Central memory CD8-positive, alpha-beta T cell (primary cell): ENCODE results near the gene SLC35F4.

Experiments
- ATAC-seq: fragments of 150-1000 bp; cut with Tn5 transposase; replicated peaks from 2 replicates; pipeline ENCODE4 v1.10.0; 2022; ENCODE audit warnings: mild to moderate bottlenecking, moderate FRiP score, moderate number of reproducible peaks; ENCODE audit not compliant: poor library complexity, severe bottlenecking; ENCODE audit errors: extremely low read depth
- DNase-seq, 2 donors: peaks; one replicate each; pipeline ENCODE4 v3.0.0; 2021; ENCODE audit warnings: low spot score in 2 of 2
- H3K27ac Mint-ChIP-seq: one replicate; pipeline ENCODE4 v1.8.0; 2022; ENCODE audit warnings: low read depth, mild to moderate bottlenecking, moderate library complexity, mixed read lengths
- H3K27me3 Mint-ChIP-seq: one replicate; pipeline ENCODE4 v1.8.0; 2022; ENCODE audit warnings: mixed read lengths
- H3K36me3 Mint-ChIP-seq: one replicate; pipeline ENCODE4 v1.8.0; 2022; ENCODE audit warnings: mild to moderate bottlenecking, moderate library complexity, mixed read lengths; ENCODE audit not compliant: insufficient read depth
- H3K4me1 Mint-ChIP-seq: one replicate; pipeline ENCODE4 v1.8.0; 2022; ENCODE audit warnings: mixed read lengths
- H3K4me3 Mint-ChIP-seq: one replicate; pipeline ENCODE4 v1.8.0; 2022; ENCODE audit warnings: mild to moderate bottlenecking, moderate library complexity, mixed read lengths
- H3K9me3 Mint-ChIP-seq: one replicate; pipeline ENCODE4 v1.8.0; 2022; ENCODE audit warnings: mixed read lengths

SLC35F4 gene

DNA sequence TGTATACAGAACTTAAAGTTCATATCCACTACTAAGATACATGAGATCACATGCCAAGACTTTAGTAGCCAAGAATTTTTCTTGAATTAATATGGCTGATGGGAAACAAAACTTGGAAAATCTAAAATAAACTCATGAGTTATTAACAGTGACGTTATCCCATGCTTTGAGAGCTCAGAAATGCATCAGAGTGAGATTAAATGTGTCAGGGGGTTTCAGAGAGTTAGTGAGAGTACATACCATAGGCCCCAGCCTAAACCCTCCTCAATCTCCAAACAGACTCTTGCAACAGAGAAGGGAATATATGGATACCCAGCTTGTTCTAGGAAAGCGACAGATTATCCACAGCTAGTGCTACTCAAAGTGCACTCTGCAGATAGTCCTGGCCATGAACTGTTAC lies 19.3 kb downstream of the SLC35F4 start:
- Mint-ChIP-seq H3K27me3 (no peaks in the 10 kb centered on the region), H3K9me3 (no peaks in the 10 kb centered on the region), H3K4me1 (no peaks in the 10 kb centered on the region), H3K4me3 (no peak overlapping the region), H3K36me3 (no peaks in the 10 kb centered on the region), H3K27ac (no peak overlapping the region)
- no peak for DNase-seq
- ATAC-seq: no peak

DNA sequence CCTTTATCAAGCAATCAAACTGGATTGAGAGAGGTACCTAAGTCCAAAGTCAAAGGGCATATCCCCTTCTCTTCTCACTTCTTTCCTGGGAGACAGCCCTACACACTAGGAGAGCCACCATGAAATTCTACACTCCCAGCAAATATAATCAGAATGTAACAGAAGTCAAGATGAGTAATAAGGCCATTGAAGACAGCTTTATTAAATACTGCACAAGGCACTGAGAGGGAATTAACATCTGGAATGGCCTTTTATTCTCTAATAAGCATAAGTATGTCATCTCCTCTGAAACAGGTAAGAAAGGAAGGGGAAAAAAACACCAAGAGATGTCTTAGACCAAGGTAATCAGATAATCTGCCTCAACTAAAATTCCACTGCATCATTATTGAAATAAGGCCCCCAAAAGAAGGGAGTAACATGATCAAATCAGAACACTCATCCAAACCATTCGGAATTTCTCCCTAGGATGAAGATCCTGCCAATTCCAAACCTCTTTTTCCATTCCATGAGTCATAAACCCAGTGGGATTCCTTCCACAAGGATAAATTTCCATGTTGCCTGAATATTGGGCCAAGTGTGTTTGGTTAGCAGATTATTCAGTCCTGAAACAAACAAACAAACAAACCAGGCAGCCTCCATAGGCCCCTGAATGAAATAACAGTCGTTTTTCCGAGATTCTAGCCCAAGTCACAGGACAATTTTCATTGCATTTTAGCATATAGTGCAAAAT lies 19.9 kb downstream of the SLC35F4 start:
- H3K9me3 Mint-ChIP-seq: no peaks in the 10 kb centered on the region
- H3K27me3 Mint-ChIP-seq: no peaks in the 10 kb centered on the region
- no peak overlapping the region for H3K27ac Mint-ChIP-seq
- no peak for ATAC-seq
- H3K4me1 Mint-ChIP-seq: no peaks in the 10 kb centered on the region
- no peak overlapping the region for H3K4me3 Mint-ChIP-seq
- DNase-seq: no peak
- H3K36me3 Mint-ChIP-seq: no peaks in the 10 kb centered on the region

DNA sequence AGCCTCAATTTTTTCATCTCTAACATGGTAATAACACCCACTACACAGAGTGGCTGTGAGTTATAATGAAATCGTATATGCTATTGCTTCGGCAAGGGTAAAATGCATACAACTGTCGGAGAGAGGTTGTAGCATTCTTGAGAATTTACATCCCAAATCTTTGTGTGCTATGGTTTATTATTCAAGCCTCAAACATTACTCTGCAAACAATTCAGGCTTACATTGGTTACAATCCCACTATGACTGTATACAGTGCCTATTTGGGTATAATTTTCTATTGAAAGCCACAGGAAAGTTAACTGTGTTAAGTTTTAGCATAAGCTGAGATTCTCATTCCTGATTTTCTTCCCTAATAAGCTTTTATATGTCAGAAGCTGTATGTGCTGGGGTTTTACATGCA lies 20.6 kb downstream of the SLC35F4 start:
- ATAC-seq: no peak
- no peak for DNase-seq

DNA sequence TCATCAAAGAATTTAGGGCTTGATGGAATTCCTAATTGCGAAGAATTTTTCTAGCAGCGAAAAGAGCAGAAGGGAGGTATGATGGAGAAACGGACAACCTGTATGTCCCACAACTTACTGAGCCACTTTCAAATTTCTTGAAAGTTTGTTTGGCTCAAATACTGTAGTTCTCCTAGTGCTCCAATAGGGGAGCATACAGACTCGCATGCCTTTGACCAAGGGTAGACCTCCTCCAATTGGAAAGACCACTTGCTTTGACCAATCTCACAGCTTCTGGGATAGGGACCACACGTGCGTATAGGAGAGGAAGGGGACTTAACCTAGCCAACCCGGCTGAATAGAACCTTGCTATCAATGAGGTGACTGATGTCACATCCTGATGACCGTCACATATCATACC lies 28.6 kb downstream of the SLC35F4 start:
- no peak for DNase-seq
- H3K36me3 Mint-ChIP-seq: no peaks in the 10 kb centered on the region
- no peak overlapping the region for H3K4me3 Mint-ChIP-seq
- no peaks in the 10 kb centered on the region for H3K4me1 Mint-ChIP-seq
- peaks cover 9% of the 10 kb centered on the region for H3K27me3 Mint-ChIP-seq
- ATAC-seq: no peak
- no peak overlapping the region for H3K27ac Mint-ChIP-seq
- peaks cover 5% of the 10 kb centered on the region for H3K9me3 Mint-ChIP-seq

More for the DNA sequence above, 20.6 kb downstream of the SLC35F4 start:
- H3K4me3 Mint-ChIP-seq: no peak overlapping the region
- H3K36me3 Mint-ChIP-seq: no peaks in the 10 kb centered on the region
- H3K4me1 Mint-ChIP-seq: no peaks in the 10 kb centered on the region
- no peaks in the 10 kb centered on the region for H3K9me3 Mint-ChIP-seq
- no peak overlapping the region for H3K27ac Mint-ChIP-seq
- no peaks in the 10 kb centered on the region for H3K27me3 Mint-ChIP-seq

DNA sequence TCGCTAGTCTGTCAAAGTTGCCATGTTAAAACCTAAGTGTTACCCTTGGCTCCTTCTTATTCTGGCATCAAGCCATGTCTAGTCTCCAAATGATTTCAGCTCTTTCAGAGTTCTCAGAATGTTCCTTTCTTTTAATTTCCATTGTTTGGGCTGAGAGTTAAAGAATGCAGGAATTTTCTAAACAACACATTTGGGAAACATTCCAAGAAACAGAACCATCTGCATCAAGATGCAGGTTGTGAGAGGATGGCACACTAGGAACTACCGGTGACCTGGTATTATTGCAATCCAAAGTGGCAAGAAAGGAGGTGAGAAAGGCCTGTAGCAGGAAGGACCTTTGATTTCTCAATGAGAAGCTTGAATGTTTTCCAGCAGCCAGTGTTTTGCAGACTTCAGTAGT lies 30.1 kb downstream of the SLC35F4 start:
- Mint-ChIP-seq H3K27ac (no peak overlapping the region), H3K4me3 (no peak overlapping the region), H3K4me1 (no peaks in the 10 kb centered on the region), H3K36me3 (no peaks in the 10 kb centered on the region), H3K9me3 (peaks cover 5% of the 10 kb centered on the region), H3K27me3 (peaks cover 9% of the 10 kb centered on the region)
- no peak for ATAC-seq
- no peak for DNase-seq

DNA sequence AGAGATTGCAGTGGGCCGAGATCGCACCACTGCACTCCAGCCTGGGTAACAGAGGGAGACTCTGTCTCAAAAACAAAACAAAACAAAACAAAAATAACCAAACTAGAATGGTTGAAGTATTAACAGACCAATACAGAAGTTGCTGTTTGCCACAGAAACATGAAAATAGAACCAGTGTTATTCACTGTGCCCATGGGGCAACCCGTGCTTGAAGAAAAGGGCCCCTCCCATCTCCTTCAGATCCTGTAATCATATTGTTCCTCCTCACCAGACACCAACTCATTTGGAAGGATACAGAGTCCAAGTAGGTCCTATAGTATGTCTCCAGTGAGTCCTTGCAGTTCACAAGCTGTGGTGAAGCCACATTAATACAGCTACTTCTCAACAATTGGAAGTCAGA lies 30.9 kb downstream of the SLC35F4 start:
- no peak for ATAC-seq
- Mint-ChIP-seq H3K4me1 (no peaks in the 10 kb centered on the region), H3K36me3 (no peaks in the 10 kb centered on the region), H3K9me3 (peaks cover 5% of the 10 kb centered on the region), H3K27ac (no peak overlapping the region), H3K27me3 (peaks cover 9% of the 10 kb centered on the region), H3K4me3 (no peak overlapping the region)
- DNase-seq: no peak

DNA sequence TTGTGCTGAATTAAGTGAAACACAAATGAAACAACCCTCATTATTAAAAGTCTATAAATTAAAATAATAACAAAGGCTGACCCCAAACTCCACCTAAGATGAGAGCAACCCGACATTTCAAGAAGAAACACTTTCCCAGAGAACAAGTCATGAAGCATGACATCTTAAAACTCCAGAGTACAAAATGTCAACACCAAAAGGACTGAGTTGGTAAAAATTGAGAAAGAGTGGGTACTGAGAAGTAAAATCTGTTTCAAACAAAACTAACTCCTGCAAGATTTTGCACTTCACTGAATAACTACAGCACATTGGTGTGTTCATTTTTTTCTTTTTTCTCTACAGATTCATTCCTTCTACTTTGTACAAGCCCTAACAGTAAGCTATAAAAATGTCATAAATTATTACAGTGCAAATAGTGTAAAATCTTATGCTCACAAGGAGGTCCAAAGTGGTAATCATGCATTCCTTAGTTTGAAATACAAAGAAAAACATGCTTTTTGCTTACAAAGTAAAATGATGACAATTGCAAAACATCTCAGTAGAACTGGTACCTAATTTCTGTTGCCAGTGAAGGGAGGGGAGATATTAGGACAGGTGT lies 31.8 kb downstream of the SLC35F4 start:
- H3K4me3 Mint-ChIP-seq: no peak overlapping the region
- no peak for ATAC-seq
- H3K27me3 Mint-ChIP-seq: peaks cover 3% of the 10 kb centered on the region
- no peak for DNase-seq
- peaks cover 2% of the 10 kb centered on the region for H3K9me3 Mint-ChIP-seq
- no peaks in the 10 kb centered on the region for H3K4me1 Mint-ChIP-seq
- H3K36me3 Mint-ChIP-seq: no peaks in the 10 kb centered on the region
- H3K27ac Mint-ChIP-seq: no peak overlapping the region

DNA sequence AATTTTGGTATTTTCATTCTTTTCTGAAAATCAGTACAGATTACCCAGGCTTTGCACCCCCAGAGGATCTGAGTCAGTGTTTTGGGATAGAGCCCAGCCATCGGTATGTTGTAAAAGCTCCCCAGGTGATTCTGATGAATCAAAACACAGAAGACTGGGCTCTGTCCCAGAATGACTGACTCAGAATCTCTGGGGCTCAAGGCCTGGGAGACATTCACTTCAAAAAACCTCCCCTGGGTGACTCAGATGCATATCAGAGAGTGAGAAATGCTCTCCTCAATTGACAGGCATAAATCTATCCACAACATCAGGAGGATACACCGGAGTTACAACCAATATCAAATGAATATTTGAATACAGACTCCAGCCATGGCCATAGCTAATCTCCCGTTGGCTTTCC lies 32.6 kb downstream of the SLC35F4 start:
- peaks cover 5% of the 10 kb centered on the region for H3K9me3 Mint-ChIP-seq
- no peak for ATAC-seq
- no peak overlapping the region for H3K27ac Mint-ChIP-seq
- no peaks in the 10 kb centered on the region for H3K36me3 Mint-ChIP-seq
- H3K27me3 Mint-ChIP-seq: no peaks in the 10 kb centered on the region
- H3K4me1 Mint-ChIP-seq: no peaks in the 10 kb centered on the region
- H3K4me3 Mint-ChIP-seq: no peak overlapping the region
- DNase-seq: no peak

DNA sequence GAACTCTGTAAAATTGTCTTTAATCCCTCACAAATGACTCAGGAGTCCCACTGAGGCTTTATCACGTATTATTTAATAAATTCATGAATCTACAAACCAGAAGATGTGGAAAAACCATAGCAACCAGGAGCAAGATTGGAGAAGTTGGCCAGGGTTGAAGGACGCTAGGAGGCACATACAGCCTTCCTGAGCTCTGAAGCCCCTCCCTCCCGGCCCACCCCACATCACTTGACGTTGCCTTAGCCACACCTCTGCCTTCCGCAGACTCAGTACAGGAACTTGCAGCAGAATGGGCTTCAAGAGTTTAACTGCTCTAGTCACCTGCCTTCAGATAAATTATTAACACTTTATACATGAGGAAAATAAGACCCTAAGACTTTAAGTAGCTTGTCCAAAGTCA lies 33.9 kb downstream of the SLC35F4 start:
- ATAC-seq (no peak), DNase-seq (no peak)
- H3K27ac Mint-ChIP-seq: no peak overlapping the region
- H3K4me3 Mint-ChIP-seq: no peak overlapping the region
- H3K4me1 Mint-ChIP-seq: no peaks in the 10 kb centered on the region
- no peaks in the 10 kb centered on the region for H3K36me3 Mint-ChIP-seq
- H3K9me3 Mint-ChIP-seq: peaks cover 5% of the 10 kb centered on the region
- H3K27me3 Mint-ChIP-seq: no peaks in the 10 kb centered on the region

DNA sequence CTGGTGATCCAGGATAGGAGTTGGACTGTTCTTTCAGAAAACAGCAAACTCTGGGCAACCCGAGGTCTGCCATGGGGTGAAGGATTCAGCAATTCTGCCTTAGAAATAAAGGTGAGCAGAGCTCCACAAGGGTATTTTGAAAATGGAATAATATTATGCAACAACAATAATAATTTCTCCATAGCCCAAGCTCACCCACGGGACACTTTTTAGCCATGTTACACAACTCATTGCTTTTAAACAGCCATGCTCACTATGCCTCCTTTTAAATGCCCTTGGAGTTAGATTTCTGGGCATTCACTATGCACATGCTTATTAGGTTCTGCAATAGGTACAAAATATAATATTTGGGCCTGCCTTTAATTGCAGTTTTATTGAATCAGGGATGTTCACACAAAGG lies 37.2 kb downstream of the SLC35F4 start:
- ATAC-seq (no peak), DNase-seq (no peak)
- peaks cover 15% of the 10 kb centered on the region for H3K9me3 Mint-ChIP-seq
- no peaks in the 10 kb centered on the region for H3K27me3 Mint-ChIP-seq
- H3K4me3 Mint-ChIP-seq: no peak overlapping the region
- H3K36me3 Mint-ChIP-seq: no peaks in the 10 kb centered on the region
- H3K4me1 Mint-ChIP-seq: no peaks in the 10 kb centered on the region
- H3K27ac Mint-ChIP-seq: no peak overlapping the region

DNA sequence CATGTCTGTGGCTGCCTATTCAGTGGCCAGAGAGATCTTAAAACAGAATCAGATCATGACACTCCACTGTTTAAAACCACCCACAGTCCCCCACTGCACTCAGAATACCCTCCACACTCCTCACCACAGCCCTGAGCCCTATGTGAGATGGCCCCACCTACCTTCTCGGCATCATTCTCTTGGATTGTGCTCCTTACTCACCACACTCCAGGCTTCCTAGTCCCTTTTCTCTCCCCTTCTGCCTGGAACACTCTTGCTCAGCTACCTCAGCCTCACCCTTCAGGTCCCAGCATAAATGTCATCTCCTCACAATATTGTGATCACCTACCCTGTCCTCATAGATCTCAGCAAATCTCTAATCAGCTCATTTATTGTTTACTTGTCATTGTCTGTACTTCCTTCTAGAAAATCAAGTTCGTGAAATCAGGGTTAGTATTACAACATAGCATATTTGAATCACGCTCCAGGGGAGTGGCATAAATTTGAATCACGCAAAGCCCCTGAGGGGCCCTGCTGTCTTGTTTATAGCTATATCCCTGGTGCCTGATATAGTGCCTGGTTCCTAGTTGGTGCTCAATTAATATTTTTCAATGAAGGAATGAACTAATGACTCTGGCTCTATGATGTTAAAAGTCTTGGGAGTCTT lies 42.8 kb downstream of the SLC35F4 start:
- Mint-ChIP-seq H3K4me1 (no peaks in the 10 kb centered on the region), H3K27me3 (no peaks in the 10 kb centered on the region), H3K36me3 (no peaks in the 10 kb centered on the region), H3K4me3 (no peak overlapping the region), H3K9me3 (peaks cover 17% of the 10 kb centered on the region), H3K27ac (no peak overlapping the region)
- ATAC-seq (no peak), DNase-seq (no peak)

DNA sequence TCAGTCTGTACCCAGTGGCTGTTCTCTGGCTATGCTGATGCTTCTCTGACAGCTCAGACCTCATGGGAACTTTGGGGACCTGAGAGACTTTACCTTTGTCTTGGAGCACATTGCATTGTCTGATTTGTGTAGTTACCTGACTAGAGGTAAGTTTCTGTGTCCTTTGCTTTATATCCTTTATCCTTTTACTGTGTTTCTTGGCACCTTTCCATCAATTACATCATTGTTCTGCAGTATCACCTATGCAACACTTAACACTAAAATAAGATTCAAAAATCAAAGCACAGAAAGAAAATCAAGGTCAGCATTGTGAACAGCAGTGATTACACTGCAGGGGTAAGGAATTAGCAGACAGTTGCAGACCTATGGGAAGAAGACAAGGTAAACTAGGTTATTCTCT lies 43.8 kb downstream of the SLC35F4 start:
- no peak for ATAC-seq
- Mint-ChIP-seq H3K4me3 (no peak overlapping the region), H3K9me3 (peaks cover 17% of the 10 kb centered on the region), H3K27ac (no peak overlapping the region), H3K4me1 (no peaks in the 10 kb centered on the region), H3K27me3 (no peaks in the 10 kb centered on the region), H3K36me3 (no peaks in the 10 kb centered on the region)
- no peak for DNase-seq

DNA sequence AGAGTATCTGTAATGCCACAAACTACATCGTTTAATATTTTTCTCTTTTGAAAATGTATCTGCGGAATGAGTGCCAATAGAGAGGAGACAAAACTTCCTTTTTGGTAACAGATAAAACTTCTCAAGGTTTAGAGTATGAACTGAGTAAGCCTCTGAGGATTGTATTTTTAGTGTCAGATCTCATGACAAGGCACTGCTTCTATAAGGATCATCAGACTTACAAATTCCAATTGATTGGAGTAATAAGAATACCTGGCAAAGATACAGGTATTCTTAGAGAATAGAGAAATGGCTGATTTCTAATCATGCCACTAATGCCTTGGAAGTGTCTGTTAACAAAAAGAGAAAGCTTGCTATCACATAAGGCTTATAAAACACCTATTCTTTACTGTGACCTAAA lies 45.3 kb downstream of the SLC35F4 start:
- DNase-seq (no peak), ATAC-seq (no peak)
- no peak overlapping the region for H3K4me3 Mint-ChIP-seq
- no peaks in the 10 kb centered on the region for H3K36me3 Mint-ChIP-seq
- peaks cover 17% of the 10 kb centered on the region for H3K9me3 Mint-ChIP-seq
- no peaks in the 10 kb centered on the region for H3K27me3 Mint-ChIP-seq
- H3K4me1 Mint-ChIP-seq: no peaks in the 10 kb centered on the region
- no peak overlapping the region for H3K27ac Mint-ChIP-seq
